K562 (cell line): ENCODE measurements around the gene VDAC2. TPM values are rescaled to one million over a fixed set of nuclear protein-coding genes. Genes with fewer than 3 reads are reported as not detected.
"Not testable (repeated sequence)": the region's sequence is repeated elsewhere in the genome, so short reads cannot be mapped to it uniquely, and the experiment has no call there.

Source experiments
- ATAC-seq: fragments of 200-7000 bp; cut with Tn5 transposase; 3 replicates; pipeline ENCODE4 v1.9.1; 2020; ENCODE audit warnings: moderate library complexity
- BruUV-seq: library from RNA; stranded (reverse); fragments of 400-500 nt; replicated peaks from 2 replicates; lab custom pipeline; 2021; lab: Mats Ljungman, UMichigan
- CTCF ChIA-PET: fragments of 300-600 bp; formaldehyde crosslinking; extraction: SDS; loops from one replicate; lab custom pipeline; 2021; ENCODE audit warnings: low intra/inter-chr PET ratio; lab: Yijun Ruan, JAX
- POLR2A ChIA-PET: fragments of 300-600, 350-650 bp; sonication (Branson Sonifier 250); formaldehyde crosslinking; extraction: SDS; loops from one replicate; lab custom pipeline; 2021; ENCODE audit warnings: antibody characterized with exemption, inconsistent platforms; lab: Yijun Ruan, JAX
- DNase-seq, 4 experiments: peaks; one replicate each; pipeline versions ENCODE4 v3.0.0 to v3.0.0-alpha.2; 2011 to 2018; ENCODE audit warnings: low spot score in 3 of 4, mixed read lengths in 3 of 4; ENCODE audit errors: extremely low read depth in 1 of 4
- FAIRE-seq: peaks from 2 replicates; lab custom pipeline; 2011; peaks lifted over from hg19 to GRCh38; lab: Jason Lieb, UNC
- H2AFZ ChIP-seq: 2 replicates; pipeline ENCODE4 v1.6.0; 2011; ENCODE audit warnings: low read depth, low read length, control low read depth, inconsistent platforms
- H3K27ac ChIP-seq: fragments of 200-600 bp; 3 replicates; pipeline ENCODE4 v1.8.0; 2011; ENCODE audit warnings: low read depth, mild to moderate bottlenecking, control low read depth, inconsistent platforms, low read length, moderate library complexity, mixed read lengths; ENCODE audit errors: extremely low read depth
- H3K27me3 ChIP-seq, 2 experiments: fragments of 300-600 bp in 1 of 2; 2 replicates in 1 of 2; 3 replicates in 1 of 2; pipeline versions ENCODE4 v1.6.0 to v1.8.0; 2011; ENCODE audit warnings: inconsistent platforms in 2 of 2, low read length in 2 of 2, mild to moderate bottlenecking in 1 of 2, mixed read lengths in 1 of 2, moderate library complexity in 1 of 2; ENCODE audit not compliant: control insufficient read depth in 2 of 2, insufficient read depth in 2 of 2
- H3K36me3 ChIP-seq: fragments of 300-600 bp; 3 replicates; pipeline ENCODE4 v1.8.0; 2011; ENCODE audit warnings: mild to moderate bottlenecking, low read length, inconsistent platforms; ENCODE audit not compliant: control insufficient read depth, insufficient read depth
- H3K4me1 ChIP-seq, 2 experiments: fragments of 200-600 bp in 1 of 2; replicated peaks in 1 of 2; 2 replicates in 1 of 2; 3 replicates in 1 of 2; pipeline versions ENCODE4 v1.5.1 to v1.8.0; 2011; ENCODE audit warnings: inconsistent platforms in 2 of 2, low read length in 2 of 2, mild to moderate bottlenecking in 1 of 2, mixed read lengths in 1 of 2, moderate library complexity in 1 of 2; ENCODE audit not compliant: control insufficient read depth in 2 of 2, insufficient read depth in 2 of 2
- H3K4me2 ChIP-seq: 2 replicates; pipeline ENCODE4 v1.6.1; 2011; ENCODE audit warnings: low read length, control low read depth, inconsistent platforms, mixed read lengths; ENCODE audit not compliant: insufficient read depth
- H3K4me3 ChIP-seq: fragments of 200-600 bp; sonication (generic), shearing (Covaris generic); 2 replicates; pipeline ENCODE4 v1.5.1; 2016; ENCODE audit warnings: control low read depth, inconsistent platforms
- H3K79me2 ChIP-seq: fragments of 200-600 bp; 3 replicates; pipeline ENCODE4 v1.8.0; 2011; ENCODE audit warnings: low read length, inconsistent platforms; ENCODE audit not compliant: control insufficient read depth, insufficient read depth
- H3K9ac ChIP-seq, 2 experiments: 2 replicates each; pipeline versions ENCODE4 v1.6.0 to v1.6.1; 2011; ENCODE audit warnings: low read depth in 2 of 2, low read length in 2 of 2, control low read depth in 1 of 2, inconsistent platforms in 1 of 2, mild to moderate bottlenecking in 1 of 2, mixed read lengths in 1 of 2; ENCODE audit not compliant: insufficient read depth in 1 of 2
- H3K9me1 ChIP-seq: one replicate; pipeline ENCODE4 v1.6.0; 2011; ENCODE audit warnings: inconsistent platforms, mild to moderate bottlenecking, low read length, moderate library complexity; ENCODE audit not compliant: control insufficient read depth, insufficient read depth
- H3K9me3 ChIP-seq: replicated peaks from 2 replicates; pipeline ENCODE4 v1.5.1; 2011; ENCODE audit warnings: low read depth, low read length, inconsistent platforms; ENCODE audit not compliant: control insufficient read depth, insufficient read depth
- H4K20me1 ChIP-seq: replicated peaks from 2 replicates; pipeline ENCODE4 v1.6.1; 2011; ENCODE audit warnings: low read length, inconsistent platforms, mixed read lengths; ENCODE audit not compliant: control insufficient read depth, insufficient read depth
- BCOR ChIP-seq: fragments of 450-650 bp; IDR thresholded peaks from 2 replicates; pipeline ENCODE4 v1.6.1; 2016
- CREB1 ChIP-seq, 2 experiments: sonication (generic) in 1 of 2; formaldehyde crosslinking in 1 of 2; IDR thresholded peaks; 2 replicates each; pipeline versions ENCODE4 v1.6.1 to v1.8.0; 2012 to 2022; ENCODE audit warnings: inconsistent platforms in 1 of 2, mild to moderate bottlenecking in 1 of 2, missing genetic modification reagents in 1 of 2, moderate library complexity in 1 of 2
- E4F1 ChIP-seq: fragments of 250-450 bp; sonication (Bioruptor Pico); IDR thresholded peaks from 2 replicates; pipeline ENCODE4 v1.5.0; 2021; ENCODE audit warnings: mild to moderate bottlenecking, borderline replicate concordance
- JUND ChIP-seq, 2 experiments: IDR thresholded peaks; 2 replicates in 1 of 2; 3 replicates in 1 of 2; pipeline ENCODE4 v1.6.1; 2011; ENCODE audit warnings: borderline replicate concordance in 2 of 2, low read depth in 2 of 2, low read length in 2 of 2, improper control_type of control experiment in 1 of 2, missing biosample characterization in 1 of 2, missing genetic modification characterization in 1 of 2, missing genetic modification reagents in 1 of 2
- KDM1A ChIP-seq, 2 experiments: fragments of 450-650 bp; IDR thresholded peaks; 2 replicates each; pipeline ENCODE4 v1.6.1; 2016; ENCODE audit warnings: mild to moderate bottlenecking in 2 of 2
- RNF2 ChIP-seq: sonication (generic); IDR thresholded peaks from 2 replicates; pipeline ENCODE4 v1.6.1; 2016
- TBP ChIP-seq: optimal IDR thresholded peaks from 2 replicates; pipeline ENCODE3; 2011; ENCODE audit warnings: low read depth, low read length, improper control_type of control experiment
- VEZF1 ChIP-seq: fragments of 200-800 bp; sonication (Bioruptor generic); IDR thresholded peaks from 2 replicates; pipeline ENCODE4 v1.6.1; 2017; ENCODE audit warnings: missing genetic modification characterization, missing compliant biosample characterization
- WGBS: fragments of 100-300 bp; shearing (Covaris generic); methylation state at CpG from one replicate; pipeline ENCODE4 v1.1.6; 2016; ENCODE audit warnings: low coverage, mixed read lengths; ENCODE audit not compliant: insufficient coverage; ENCODE audit errors: missing lambda C conversion rate; 5-methylcytosine and 5-hydroxymethylcytosine counted together
- in situ Hi-C: fragments of 300-500 bp; cut with MboI; formaldehyde crosslinking; loops from 4 replicates; pipeline ENCODE4 v1.15.0; 2018; ENCODE audit warnings: inconsistent platforms, mixed read lengths
- intact Hi-C: fragments of 100-400 bp; cut with micrococcal nuclease; formaldehyde crosslinking; loops from 2 replicates; pipeline ENCODE4 v1.14.2; 2022
- polyA plus RNA-seq, 8 experiments: library from polyadenylated mRNA; depleted of rRNA in 4 of 8; stranded (reverse) in 5 of 8; unstranded in 3 of 8; fragments of >200 nt; fragmentation: Nextera tagmentation in 2 of 8; fragmentation: Illumina TruSeq in 1 of 8; extraction: Ambion mirVana in 2 of 8; extraction: Trizol in 1 of 8; gene quantifications; 2 replicates each; pipeline versions ENCODE4 v1.2.1 to v1.2.3, GENCODE V29; 2011 to 2014; ENCODE audit warnings: inconsistent platforms in 1 of 8, missing spikeins in 1 of 8
- total RNA-seq, 7 experiments: library from RNA; depleted of rRNA in 6 of 7; stranded (reverse); fragments of >200 nt in 6 of 7; fragmentation: Illumina TruSeq in 2 of 7; extraction: Trizol in 2 of 7; gene quantifications; 2 replicates each; pipeline versions ENCODE4 v1.2.1 to v1.2.3, GENCODE V29; 2011 to 2021; ENCODE audit warnings: low replicate concordance in 1 of 7

VDAC2 gene
- total and polyA plus RNA-seq, 9 of the 15 experiments (the other 6 are each of a cell fraction or from before 2014, with no cell fraction given): 139 to 450 (median 250) TPM

- H3K9me1 ChIP-seq, H3K4me3 ChIP-seq, H3K9ac ChIP-seq, DNase-seq, H4K20me1 ChIP-seq, in situ Hi-C loops, FAIRE-seq, H2AFZ ChIP-seq, H3K79me2 ChIP-seq, ATAC-seq, H3K4me2 ChIP-seq, H3K27me3 ChIP-seq, H3K27ac ChIP-seq, BruUV-seq, H3K36me3 ChIP-seq, H3K9me3 ChIP-seq: not testable (repeated sequence)
- ChIA-PET CTCF (interaction anchor here (1.0 to 4.9 kb wide), 4 partner anchors 23 to 89 kb away, joined by 3 to 45 read pairs (median 20); partner anchors contain the start of gene COMTD1), POLR2A (interaction anchor here (0.7 to 1.9 kb wide), 4 partner anchors 17 to 198 kb away, joined by 3 to 5 read pairs (median 4); no protein-coding TSS in a partner anchor)
- 0 out of 4 replicates have a peak, but pooled peaks of 1 of the 2 experiments have one; percentile 30 for TF ChIP-seq KDM1A (IDR thresholded peaks at IDR 0.05)
- TF ChIP-seq BCOR: peak; percentile 62
- intact Hi-C loops: loop anchor here (1.0 to 5.0 kb wide), 4 partner anchors 23 to 76 kb away; partner anchors contain the start of gene SAMD8
- 87% methylated on average over 9 of the region's 9 CpGs for WGBS
- peaks cover 6 to 25% of the 10 kb centered on the region in 2 experiments; a peak in 4 of 5 replicates for H3K4me1 ChIP-seq
Measured at GRCh38 chr10:75188522-75188921, 22.1 kb upstream of the VDAC2 start.

GRCh38 chr10:75189266-75190096, 21.1 kb upstream of the VDAC2 start:
- ChIA-PET POLR2A (interaction anchor here (0.9 to 1.9 kb wide), 5 partner anchors 9 to 44 kb away, joined by 3 to 5 read pairs (median 4); partner anchors contain the start of gene VDAC2), CTCF (interaction anchor here (1.0 to 4.9 kb wide), 3 partner anchors 42 to 90 kb away, joined by 3 to 45 read pairs (median 38); partner anchors contain the start of gene COMTD1)
- Histone ChIP-seq H3K27me3 (no peaks in the 10 kb centered on the region), H3K4me1 (peaks cover 6 to 31% of the 10 kb centered on the region in 2 experiments; a peak in 4 of 5 replicates), H3K79me2 (no peaks in the 10 kb centered on the region), H3K9me1 (peaks cover 3% of the 10 kb centered on the region), H3K36me3 (no peaks in the 10 kb centered on the region), H3K4me2 (no peak overlapping the region), H3K9ac (peak overlapping the region in 1 of 2 experiments; percentile 70; a peak in 2 of 4 replicates), H3K9me3 (no peaks in the 10 kb centered on the region), H3K27ac (no peak overlapping the region), H3K4me3 (no peak overlapping the region), H2AFZ (no peak overlapping the region), H4K20me1 (no peaks in the 10 kb centered on the region)
- no TSS peak for BruUV-seq
- ATAC-seq (no peak), DNase-seq (no peak), FAIRE-seq (no peak)
- WGBS: 76% methylated on average over 10 of the region's 12 CpGs
- intact Hi-C loops (loop anchor here (5.0 kb wide), 1 partner anchor 77 kb away; the partner anchor contains the start of gene SAMD8), in situ Hi-C loops (no loop called here)
- no peak for TF ChIP-seq RNF2
- no peak for TF ChIP-seq E4F1 (CRISPR knock-in tag)
- TF ChIP-seq VEZF1 (CRISPR knock-in tag): no peak
- TF ChIP-seq JUND (IDR thresholded peaks at IDR 0.05; ENCODE audit: borderline replicate concordance, low read depth, low read length): no peak
- 0 out of 3 replicates have a peak, but pooled peaks have one; percentile 29 for TF ChIP-seq JUND (tag; IDR thresholded peaks at IDR 0.05; ENCODE audit: borderline replicate concordance, low read depth, low read length)
- TF ChIP-seq CREB1 (IDR thresholded peaks at IDR 0.05): peak; percentile 54; the same call in 1 of the 2 replicates
- TF ChIP-seq CREB1 (CRISPR knock-in tag; IDR thresholded peaks at IDR 0.05): no peak; the same call in 1 of the 2 replicates
- peak; percentile 75 for TF ChIP-seq TBP
